ENCODE data around the gene PLCE1. TPM values are rescaled to one million over a fixed set of nuclear protein-coding genes. Genes with fewer than 3 reads are reported as not detected.

Gene PLCE1
- 5.5 to 7.2 TPM (median 6.3 TPM) in 5 replicates for total RNA-seq (2022; extraction: Qiagen RNA extraction)

DNA sequence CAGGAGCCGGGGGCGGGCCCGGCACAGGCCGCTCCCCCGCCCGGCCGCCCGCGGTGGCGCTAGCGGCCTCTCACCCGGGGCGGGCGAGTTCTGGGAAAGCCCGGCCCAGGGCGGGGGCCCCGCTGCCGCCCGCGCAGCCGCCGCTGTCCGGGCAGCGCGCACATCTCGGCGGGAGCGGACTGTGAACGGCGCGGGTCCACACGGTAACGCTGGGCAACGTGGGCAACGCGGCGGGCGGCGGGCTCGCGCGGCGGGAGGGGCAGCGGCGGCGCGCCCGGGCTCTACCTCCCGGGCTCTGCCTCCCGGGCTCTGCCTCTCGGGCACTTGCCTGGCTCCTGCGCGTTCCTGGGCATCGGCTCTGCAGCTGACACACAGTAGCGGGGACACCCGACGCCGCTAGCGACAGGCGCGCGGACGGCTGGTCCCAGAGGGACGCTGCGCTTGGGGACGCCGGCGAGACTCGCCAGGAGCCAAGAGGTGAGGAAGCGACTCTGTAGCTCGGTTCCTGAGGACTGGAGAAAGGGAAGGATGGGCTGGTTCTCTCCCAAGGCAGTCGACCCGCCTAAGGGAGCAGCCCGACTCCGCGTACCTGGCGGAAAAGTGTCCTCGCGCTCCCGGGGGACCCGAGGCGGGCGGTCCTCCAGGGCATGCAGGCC lies at the start of gene PLCE1:
TSS of gene PLCE1 (plus strand) at position 150 of the 656 bp plus-strand sequence. CDS start 37,116 bp downstream, outside the sequence.

Other genes with a start within 250 kb of the PLCE1 start
- not detected in 5 replicates for gene LGI1, start 236.0 kb upstream of the PLCE1 start, total RNA-seq (2022; extraction: Qiagen RNA extraction)
- 6.9 to 8.7 TPM (median 8.1 TPM) in 5 replicates for gene SLC35G1, start 100.0 kb upstream of the PLCE1 start, total RNA-seq (2022; extraction: Qiagen RNA extraction)

Data from A549 treated with Mapracorat at 1 μM for 4 hours (cell line).